ENCODE data around the gene MESP2.
"Not testable (repeated sequence)": the region's sequence is repeated elsewhere in the genome, so short reads cannot be mapped to it uniquely, and the experiment has no call there.

MESP2 gene

GRCh38 chr15:89781891-89782618 lies 5.9 kb downstream of the MESP2 start:
- no peak for DNase-seq

DNA sequence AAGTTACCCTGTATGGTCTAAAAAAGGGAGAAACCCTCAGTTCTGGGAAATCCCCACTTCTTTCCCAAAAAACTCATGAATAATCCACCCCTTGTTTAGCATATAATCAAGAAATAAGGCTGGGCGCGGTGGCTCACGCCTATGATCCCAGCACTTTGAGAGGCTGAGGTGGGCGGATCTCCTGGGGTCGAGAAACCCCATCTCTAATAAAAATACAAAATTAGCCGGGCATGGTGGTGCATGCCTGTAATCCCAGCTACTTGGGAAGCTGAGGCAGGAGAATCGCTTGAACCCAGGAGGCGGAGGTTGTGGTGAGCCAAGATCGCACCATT lies 6.5 kb downstream of the MESP2 start:
- not testable (repeated sequence) for DNase-seq

DNA sequence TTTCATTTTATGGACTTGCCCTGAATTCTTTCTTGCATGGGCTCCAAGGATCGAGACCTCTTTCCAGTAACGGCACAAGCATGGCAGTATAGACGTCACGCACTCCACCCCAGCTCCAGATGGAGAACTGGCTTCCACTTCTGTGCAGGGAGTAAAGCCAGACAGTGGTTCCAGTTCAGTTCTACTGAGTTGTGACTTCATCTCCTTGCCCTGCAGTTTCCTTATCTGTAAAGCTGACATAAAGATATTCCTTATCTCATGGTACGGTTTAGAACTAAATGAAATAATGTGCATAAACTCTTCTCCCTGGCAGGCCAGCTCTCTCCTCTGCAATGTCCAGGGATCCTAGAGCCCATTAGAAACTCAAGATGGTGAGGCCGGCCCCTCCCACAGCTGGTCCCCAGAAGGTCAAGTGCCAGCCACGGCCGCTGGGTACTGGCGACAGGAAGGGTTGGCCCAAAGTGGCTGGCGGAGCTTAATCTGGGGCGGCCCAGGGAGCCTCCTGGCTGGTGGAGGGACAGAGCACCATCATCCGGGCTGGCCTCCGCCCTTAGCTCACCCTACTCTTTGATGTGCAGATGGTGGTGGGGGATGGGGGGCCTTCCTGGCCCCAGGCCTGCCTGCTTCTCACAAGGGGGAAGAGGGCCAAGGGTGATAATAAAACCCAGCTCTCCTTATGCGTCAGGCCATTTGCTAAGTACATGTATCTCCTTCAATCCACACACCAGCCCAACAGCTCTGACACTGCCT lies 7.2 kb downstream of the MESP2 start:
- DNase-seq = no peak

DNA sequence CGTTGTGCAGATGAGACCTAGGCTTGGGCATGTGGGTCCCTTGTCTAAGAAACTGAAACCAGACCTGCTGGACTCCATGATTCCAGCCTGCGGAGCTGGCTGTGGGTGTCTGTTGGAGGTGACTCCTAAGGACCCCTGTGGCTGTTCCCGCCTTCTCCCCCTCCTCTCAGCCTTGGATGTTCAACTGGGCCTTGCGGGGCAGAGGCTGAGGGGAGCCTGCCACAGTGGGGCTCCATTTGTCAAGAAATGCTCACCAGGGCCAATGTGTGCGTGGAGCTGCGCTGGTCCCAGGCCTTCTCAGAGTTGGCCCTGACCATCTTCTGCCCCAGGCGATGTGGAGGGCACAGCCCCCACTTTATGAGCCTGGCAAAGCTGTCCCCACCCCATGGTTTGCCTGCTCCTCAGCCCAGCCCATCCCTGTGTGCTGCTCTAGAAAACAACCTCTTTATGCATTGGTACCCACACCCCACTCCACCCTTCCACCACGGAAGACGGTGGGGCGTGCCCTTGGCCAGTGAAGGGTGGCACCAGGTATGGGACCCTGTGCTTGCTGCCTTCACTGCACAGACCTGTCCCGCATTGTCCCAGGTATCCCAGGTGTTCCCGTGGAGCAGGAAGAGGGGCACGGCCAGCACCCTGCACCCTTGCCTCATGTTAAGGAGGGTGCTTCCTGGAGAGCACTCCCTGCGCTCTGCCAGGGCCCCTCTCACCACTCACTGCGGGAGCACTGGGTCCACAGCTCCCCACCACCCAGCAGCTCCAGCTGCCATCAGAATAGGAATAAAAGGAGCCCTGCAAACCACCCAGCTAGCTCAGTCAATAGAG lies 7.9 kb downstream of the MESP2 start:
- DNase-seq = no peak

DNA sequence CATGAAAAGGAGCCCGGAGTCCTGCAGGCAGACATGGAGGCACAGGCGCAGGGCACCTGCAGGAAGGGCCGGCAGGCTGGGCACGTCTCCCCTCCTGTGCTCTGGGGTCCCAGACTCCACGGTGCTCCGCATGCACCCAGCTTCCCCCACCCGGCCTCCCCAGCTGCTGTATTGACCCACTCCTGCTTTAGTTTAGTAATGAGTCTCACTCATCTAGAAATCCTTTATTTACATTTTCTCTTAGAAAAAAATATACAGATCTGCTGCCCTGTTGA lies 8.5 kb downstream of the MESP2 start:
- DNase-seq = no peak

GRCh38 chr15:89785064-89785773 lies 9.1 kb downstream of the MESP2 start:
- no peak for DNase-seq

DNA sequence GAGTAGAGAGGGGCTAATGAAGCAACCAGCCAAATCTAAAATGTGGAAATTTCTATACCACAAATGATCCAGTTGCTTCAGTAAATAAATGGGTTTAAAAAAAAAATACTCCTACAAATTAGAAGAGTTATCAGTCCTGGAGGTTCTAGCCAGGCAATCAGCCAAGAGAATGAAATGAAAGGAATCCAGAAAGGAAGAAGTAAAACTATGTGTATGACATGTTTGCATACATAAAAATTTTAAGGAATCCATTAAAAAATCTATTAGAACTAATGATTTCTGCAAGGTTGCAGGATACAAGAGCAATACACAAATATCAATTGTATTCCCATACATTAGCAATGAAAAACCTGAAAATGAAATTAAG lies 9.6 kb downstream of the MESP2 start:
- DNase-seq = no peak

- DNase-seq = no peak
Measured at GRCh38 chr15:89787944-89788343, 11.8 kb downstream of the MESP2 start.

GRCh38 chr15:89788585-89788984 lies 12.5 kb downstream of the MESP2 start:
- not testable (repeated sequence) for DNase-seq

- DNase-seq = no peak
Measured at GRCh38 chr15:89790206-89790605, 14.1 kb downstream of the MESP2 start.

GRCh38 chr15:89790661-89791060 lies 14.5 kb downstream of the MESP2 start:
- no peak for DNase-seq

DNA sequence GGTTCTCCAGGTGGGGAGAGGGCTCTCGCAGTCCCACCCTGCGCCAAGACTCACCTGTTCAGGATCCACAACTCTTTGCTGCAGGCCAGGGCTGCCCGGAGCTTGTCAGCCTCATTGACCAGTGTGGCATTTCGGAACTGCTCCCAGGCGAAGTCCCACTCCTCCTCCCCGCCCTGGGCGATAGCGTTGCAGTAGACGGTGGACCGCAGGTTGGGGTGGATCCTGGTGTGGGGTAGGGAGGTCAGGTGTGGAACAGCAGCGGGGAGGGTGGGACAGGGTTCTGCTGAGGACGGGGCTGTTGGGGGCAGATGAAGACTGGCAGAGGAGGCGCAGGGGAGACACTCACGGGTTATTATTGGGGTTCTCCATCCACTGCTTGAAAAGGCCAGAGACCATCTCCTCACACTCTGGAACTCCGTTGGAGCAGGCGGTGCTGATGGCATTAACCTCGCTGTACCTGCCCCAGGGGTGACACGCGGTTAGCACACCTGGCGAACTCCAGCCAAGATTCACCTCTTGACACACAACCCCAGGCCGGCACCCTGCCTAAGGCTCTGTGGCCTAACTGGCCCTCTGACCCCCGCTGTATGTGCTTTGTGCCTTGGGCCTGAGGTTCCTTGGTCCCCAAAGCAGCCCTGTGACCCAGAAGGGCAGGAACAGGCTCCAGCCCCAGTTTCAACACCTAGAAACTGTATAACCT lies 16.1 kb downstream of the MESP2 start:
- DNase-seq = no peak

GRCh38 chr15:89794627-89795241 lies 18.6 kb downstream of the MESP2 start:
- no peak for DNase-seq

- no peak for DNase-seq
Measured at GRCh38 chr15:89795996-89796395, 19.9 kb downstream of the MESP2 start.

DNA sequence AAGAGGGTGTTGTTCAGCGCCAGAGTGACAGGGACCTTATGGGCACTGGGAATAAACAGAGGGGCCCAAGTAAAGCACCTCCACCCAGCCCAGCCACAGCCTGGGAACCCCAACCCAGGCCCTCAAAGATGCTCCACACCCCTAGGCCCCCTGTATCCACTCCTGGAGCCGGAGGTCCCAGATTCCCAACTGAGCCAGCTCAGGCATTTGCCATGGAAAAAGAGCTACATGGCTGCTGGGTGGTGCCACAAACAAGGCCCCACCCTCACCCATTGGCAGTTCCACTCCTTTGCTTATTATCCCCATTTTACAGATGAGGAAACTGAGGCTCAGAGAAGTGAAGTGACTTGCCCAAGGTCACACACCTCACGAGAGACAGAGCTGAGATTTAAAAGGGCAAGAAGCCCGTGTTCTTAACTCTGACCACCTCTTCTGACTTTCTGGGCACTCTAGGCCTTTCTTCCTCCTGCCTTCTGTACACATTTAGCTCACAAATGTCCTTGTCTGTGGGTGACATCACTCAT lies 21.6 kb downstream of the MESP2 start:
- DNase-seq = no peak

DNA sequence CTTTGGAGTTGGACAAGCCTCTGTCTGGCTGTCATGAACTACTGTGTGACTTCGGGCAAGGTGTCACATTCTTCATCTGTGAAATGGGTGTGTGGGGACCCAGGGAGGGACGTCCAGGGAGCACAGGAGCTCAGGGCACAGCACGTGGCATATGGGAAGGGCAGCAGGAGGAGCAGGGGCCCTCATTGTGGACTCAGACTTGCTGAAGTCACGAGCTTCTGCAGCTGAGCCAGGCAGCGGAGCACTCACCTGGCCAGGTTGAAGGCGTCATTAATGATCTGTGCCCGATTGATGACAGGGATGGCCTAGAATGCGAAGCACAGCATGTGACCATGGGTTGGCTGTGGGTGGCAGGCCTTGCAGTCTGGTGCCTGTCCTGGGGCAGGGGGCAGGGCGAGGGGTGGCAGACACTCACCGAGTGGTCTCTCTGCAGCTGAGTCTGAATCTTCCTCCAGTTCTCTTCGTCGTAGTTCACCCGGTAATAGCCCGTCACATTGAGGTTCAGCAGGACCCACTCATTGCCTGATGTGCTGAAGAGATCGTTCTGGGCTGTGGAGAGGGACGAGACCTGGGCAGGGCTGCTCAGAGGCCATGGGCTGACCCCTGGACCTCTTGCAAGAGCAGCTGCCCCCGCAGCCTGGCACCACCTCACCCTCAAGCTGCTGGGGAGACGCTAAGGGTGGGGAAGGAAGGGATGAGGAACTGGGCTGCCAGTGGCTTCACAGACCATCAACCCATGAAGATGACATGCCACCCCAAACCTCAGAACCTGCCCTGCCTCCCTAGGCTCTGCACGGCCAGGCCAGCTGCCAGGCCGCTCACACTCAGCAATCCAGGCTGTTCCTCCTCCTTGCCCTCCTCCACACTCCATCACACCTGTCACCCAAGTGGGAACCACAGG lies 23.1 kb downstream of the MESP2 start:
- no peak for DNase-seq

- no peak for DNase-seq
Measured at GRCh38 chr15:89799918-89800498, 23.9 kb downstream of the MESP2 start.

DNA sequence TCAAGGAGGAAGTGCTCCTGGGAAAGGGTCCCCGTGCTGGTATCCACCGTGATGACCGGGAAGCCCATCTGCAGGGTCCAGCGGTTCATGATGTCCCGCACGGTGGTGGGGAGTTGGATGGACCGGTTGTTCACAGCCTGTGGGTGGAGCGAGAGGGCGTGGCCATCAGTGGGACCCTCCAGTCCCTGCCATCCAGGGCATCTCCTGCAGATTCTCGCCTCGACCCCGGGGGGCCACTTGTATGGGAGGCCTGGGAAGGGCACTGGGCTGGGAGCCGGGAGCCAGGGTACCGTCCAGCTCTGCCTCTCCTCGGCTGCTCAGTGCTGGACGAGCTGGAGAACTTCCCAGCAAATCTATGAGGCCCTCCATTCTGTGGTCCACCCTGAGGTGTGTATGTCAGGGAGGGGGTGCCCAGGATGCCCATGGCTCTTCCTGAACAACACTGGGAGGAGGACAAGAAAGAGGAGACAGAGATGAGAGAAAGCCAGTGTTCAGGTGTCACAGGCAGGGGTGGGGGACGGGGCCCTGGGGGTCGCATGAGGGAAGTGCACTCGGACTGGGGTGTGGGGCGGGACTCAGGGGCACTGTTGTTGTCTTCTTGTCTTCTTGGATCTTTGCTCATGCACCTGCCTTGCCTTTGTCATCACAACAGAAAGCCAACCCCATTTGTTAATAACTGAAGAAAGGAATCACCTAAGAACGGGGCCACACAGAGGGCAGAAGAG lies 25.5 kb downstream of the MESP2 start:
- no peak for DNase-seq

DNA sequence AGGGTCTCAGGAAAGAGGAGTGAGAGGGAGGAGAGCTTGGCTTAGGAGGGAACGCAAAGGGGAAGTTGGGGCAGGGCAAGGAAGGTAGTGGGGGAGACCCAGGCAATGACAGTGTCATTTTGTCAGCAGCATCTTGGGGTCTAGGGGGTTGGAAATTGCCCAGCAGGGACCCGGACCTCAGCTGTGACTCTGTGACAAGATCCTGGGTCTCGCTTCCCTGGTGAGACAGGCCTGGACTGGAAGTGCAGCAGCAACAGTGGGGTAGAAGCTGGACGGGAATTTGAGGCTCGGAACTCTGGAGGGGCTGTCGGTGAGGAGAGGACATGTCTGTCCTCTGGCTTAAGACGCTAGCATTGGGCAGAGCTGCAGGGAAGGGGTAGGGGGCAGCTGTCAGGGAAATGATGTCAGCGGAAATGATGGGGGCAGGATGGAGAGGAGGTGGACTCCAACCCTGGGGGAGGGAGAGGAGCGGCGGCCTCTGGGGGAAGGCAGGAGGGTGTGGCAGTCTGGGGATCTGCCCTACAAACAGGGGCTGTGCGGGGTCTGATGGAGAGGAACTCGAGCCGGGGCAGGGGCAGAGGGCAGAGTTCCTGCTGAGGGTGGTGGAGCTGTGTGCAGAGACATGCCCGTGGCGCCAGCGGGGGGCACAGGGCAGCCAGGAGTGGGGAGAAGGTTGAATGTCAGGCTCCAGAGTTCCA lies 26.2 kb downstream of the MESP2 start:
- DNase-seq = no peak

Data from stimulated activated CD4-positive, alpha-beta T cell treated with anti-CD3 and anti-CD28 coated beads, Interleukin-4, amount 100 ng/mL, for 1 hour (primary cell).